AG08396 (cell line): ENCODE measurements around the gene TUBGCP6.
"Not testable (repeated sequence)": the region's sequence is repeated elsewhere in the genome, so short reads cannot be mapped to it uniquely, and the experiment has no call there.

ENCODE experiments used
- DNase-seq: peaks from one replicate; pipeline ENCODE4 v3.0.0; 2012; ENCODE audit warnings: low spot score, mixed read lengths

TUBGCP6 gene

GRCh38 chr22:50280022-50280707, 35.3 kb upstream of the TUBGCP6 start:
- DNase-seq: no peak

- DNase-seq: no peak
Measured at GRCh38 chr22:50278956-50279619, 34.3 kb upstream of the TUBGCP6 start.

DNA sequence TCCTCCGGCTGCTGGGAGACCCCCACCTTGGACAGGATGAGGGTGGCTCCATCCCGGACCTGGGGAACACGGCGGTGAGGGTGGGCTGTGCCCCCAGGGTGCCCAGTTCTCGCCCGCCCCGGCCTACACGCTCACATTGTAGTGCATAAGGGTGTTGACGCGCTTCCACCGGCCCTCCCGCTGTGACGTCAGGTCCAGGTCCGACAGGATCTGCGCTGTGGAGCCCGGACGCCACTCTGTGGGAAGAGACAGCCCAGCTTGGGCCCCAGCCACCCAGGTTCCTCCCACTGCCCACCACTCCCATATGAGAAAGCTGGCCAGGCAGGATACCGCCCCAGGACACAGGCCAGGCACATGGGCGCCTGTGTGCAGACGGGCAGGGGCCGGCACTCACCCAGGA, 33.6 kb upstream of the TUBGCP6 start:
- no peak for DNase-seq

DNA sequence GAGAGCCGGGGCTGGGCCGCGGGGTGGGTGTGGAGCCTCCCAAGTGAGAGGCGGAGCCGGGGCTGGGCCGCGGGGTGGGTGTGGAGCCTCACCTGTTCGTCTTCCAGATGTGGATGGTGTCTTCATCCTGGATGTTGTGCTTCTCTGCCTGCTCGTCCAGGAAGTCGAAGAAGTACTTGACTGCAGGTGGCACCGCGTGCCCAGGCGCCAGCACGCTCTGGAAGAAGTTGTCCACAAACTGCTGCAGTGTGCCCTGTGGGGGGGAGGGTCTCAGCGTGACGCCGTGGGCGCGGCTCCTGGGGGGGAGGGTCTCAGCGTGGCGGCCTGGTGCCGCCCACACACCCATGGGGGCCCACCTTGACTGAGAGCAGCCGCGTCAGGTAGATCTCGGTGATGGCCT, 32.9 kb upstream of the TUBGCP6 start:
- no peak for DNase-seq

DNA sequence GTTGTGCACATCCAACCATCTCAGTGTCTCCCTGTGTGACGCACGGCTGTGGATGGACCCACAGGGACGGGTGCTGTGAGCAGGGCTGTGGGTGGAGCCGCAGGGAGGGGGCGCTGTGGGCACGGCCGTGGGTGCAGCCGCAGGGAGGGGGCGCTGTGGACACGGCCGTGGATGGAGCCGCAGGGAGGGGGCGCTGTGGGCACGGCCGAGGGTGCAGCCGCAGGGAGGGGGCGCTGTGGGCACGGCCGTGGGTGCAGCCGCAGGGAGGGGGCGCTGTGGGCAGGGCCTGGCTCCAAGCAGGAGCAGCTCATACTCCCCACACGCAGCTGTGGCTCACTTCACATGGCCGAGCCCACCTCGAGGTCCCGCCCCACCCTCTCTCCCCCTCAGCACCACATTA, 31.3 kb upstream of the TUBGCP6 start:
- DNase-seq: peak; percentile 66

DNA sequence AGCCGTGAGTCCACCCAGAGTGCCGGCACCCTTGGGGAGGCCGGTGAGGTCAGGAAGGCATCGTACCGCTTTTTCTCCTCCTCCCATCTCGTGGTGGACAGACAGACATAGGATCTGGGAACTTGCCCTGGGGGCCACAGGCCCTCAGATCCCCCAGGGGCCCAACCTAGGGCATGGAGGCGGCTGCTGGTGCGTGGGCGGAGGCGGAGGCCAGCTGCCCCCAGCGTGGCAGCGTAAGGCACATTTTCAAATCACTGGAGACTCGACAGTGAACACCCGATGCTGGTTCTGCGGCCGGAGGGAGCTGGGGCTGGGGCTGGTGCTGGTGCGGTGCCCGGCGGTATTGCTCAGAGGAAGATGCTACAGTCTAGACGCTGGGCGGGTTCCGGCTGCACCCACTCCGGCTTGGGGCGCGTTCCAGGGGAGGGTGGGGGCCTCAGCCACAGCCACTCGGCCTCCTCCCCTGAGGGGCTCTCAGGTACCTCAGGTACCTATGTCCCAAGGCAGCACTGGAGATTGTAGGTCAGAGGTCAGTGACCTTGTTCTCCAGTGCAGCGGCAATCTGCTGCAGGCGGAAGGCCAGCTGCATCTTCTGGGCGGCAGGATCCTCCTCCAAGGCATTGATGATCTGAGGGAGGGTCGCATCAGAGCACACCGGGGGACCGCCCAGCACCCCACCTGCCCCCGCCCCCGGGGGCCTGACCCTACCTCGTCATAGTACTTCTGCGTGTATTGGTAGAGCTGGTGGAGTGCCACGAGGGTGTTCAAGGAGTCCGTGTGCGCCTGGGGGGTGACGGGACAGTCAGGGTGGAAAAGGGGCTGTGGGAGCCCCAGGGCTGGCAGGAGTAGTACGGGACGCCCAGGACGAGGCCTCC, 30.6 kb upstream of the TUBGCP6 start:
- no peak for DNase-seq

GRCh38 chr22:50274771-50275170, 29.9 kb upstream of the TUBGCP6 start:
- DNase-seq: no peak

GRCh38 chr22:50274311-50274710, 29.5 kb upstream of the TUBGCP6 start:
- DNase-seq: peak; percentile 73

DNA sequence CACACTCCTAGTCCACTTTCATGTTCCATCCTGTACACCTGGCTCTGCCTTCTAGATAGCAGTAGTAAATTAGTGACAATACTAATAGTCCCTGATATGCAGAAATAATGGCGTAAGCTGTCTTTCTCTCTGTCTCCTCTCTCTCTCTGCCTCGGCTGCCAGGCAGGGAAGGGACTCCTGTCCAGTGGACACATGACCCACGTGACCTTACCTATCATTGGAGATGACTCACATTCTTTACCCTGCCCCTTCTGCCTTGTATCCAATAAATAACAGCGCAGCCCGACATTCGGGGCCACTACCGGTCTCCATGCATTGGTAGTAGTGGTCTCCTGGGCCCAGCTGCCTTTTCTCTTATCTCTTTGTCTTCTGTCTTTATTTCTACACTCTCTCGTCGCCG, 29.0 kb upstream of the TUBGCP6 start:
- DNase-seq: not testable (repeated sequence)

- DNase-seq: not testable (repeated sequence)
Measured at GRCh38 chr22:50273352-50273751, 28.5 kb upstream of the TUBGCP6 start.

GRCh38 chr22:50272044-50272802, 27.4 kb upstream of the TUBGCP6 start:
- no peak for DNase-seq

DNA sequence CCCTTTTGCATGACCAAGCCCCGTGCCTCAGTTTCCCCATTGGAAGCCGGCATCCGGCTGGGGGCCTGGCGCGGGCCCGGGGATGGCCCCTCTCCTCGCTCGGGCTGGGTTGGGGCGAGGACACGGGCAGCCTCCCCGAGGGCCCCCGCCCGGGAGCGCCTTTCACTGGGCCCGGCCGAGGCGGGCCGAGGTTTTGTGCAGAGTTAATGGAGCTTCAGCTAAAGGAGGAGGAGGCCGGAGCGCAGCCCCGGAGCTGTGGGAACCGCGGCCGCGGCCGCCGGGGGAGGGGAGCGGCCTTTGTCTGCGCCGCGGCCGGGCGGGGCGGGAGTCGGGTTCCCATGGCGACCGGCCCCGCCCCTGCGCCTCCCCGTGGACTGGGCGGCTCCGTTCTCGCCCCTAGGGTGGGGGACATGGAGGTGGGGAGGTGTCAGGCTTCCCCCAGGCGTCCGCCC, 26.7 kb upstream of the TUBGCP6 start:
- peak; percentile 87 for DNase-seq

DNA sequence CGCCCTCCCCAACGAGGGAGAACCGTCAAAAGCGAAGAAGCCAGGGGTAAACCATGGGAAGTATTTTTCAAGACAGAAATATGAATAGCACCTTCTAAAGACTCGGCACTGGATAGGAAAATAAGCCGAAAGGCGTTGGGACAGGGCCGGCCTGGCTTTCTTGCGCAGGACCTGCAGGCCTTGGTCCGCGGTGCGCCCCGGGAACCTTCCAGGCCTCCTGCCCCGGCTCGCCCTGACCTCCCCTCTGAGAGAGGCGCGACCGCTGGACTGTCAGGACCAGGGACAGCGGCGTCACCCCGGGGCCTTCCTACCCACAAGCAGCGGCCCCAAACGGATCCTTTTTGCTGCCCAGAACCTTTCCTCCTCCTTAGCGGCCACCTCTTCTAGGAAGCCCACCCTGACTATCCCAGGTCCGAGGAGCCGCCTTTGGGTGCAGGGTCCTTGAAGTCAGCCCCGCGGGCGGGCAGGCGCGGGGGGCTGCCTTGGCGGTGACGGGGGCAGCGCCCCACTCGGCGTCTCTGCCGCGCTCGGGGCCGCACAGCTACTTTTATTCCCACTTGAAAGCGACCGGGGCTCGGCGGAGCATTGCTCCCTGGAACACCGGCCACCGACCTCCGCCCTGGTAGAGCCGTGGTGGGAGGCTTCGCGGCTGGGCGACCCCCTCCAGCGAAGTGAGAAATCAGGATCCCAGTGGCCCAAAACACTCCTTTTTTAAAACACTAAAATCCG, 26.0 kb upstream of the TUBGCP6 start:
- DNase-seq: peak; percentile 86

- peak; percentile 83 for DNase-seq
Measured at GRCh38 chr22:50269970-50270665, 25.3 kb upstream of the TUBGCP6 start, which contains the start of gene MAPK11. Gene MAPK11, minus strand, starts transcription at chr22:50270380. Its CDS starts 88 bp downstream, at chr22:50270292.

DNA sequence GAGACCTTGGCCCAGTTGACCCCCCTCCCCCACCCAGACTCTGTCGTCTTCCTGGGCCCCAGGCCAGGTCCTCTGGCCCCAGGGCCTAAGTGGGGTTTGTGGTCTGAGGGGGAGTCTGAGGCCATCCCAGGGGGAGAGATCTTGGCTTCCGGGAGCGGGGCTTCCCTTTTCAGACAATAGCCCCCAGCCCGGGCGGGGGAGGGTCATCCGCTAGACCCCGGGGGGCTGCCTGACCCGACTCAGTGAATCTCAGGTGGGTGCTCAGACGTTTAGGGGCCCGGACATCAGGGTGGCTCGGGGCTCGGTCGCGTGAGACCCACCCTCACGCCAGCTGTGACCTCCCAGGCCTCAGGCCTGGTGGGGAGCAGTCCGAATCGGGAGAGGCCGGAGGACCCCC, 24.7 kb upstream of the TUBGCP6 start:
- no peak for DNase-seq

DNA sequence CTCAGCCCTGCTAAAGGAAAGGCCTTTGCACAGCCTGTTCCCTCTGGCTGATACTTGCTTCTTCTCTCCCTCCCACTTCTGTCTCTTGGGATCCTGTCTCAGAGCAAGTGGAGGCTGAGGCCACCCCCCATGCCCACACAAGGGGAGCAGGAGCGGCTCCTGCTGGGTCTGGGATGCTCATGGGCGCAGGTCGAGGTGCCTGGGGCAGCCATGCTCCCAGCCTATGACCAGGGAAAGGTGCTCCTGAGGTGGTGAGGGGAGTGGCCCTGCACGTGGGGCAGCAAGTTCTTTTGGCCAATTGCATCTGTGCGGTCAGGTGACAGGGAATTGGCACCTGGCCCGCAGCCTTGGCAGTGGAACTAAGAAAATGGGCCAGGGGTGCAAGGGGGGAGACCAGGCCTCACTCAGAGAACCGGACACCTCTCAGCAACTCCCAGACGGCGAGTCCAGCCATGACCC, 23.9 kb upstream of the TUBGCP6 start:
- no peak for DNase-seq

GRCh38 chr22:50267591-50268390, 23.0 kb upstream of the TUBGCP6 start:
- peak; percentile 94 for DNase-seq

GRCh38 chr22:50266994-50267393, 22.2 kb upstream of the TUBGCP6 start:
- DNase-seq: no peak

- DNase-seq: no peak
Measured at GRCh38 chr22:50264946-50265669, 20.3 kb upstream of the TUBGCP6 start.
